Cortex of kidney (tissue), 1 donor: Measurements from ENCODE around the gene DUSP10.

Source experiments
- DNase-seq: peaks from one replicate; lab custom pipeline; 2025; lab: John Stamatoyannopoulos, UW

Gene DUSP10

DNA sequence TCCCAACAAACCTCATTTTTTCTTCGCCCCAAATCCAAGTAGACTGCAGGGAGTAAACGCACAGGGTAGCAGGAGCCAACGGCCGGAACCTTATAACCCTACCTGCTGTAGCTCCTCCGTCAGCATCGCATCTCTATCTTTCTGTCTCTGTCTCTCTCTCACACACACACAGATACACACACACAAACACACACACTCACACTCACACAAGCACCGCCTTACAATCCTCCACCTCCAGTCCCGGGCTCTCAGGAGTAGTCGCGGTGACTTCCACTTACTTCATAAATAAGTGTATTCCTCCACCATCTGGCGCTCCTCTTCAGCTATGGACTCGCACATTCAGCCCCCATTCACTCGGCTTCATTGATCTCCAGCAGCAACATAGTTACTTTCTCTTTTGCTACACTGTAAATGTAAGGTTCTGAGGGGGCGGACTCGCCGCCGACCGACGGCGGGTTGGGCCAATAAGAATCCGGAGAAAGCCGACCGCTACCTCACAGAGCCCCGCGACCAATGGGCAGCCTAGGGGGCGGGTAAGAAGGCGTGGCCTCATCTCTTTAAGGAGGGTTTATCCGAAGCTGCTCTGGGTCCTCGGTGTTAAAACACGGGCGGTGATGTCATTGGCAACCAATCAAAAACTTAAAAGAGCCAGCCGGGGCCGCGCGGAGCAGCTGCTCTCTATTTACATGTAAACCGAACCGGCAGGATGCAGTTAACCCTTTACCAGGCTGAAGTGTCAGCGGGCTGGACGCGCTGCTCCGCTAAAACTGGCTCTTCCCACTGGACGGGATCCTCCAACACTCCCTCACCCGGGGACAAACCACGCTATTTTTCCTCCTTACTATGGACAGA lies at the start of gene DUSP10:
Gene DUSP10, minus strand, starts transcription at position 387 of the 852 bp plus-strand sequence. CDS start 2,345 bp downstream, outside the sequence.
- DNase-seq, result peak; percentile 13

DNA sequence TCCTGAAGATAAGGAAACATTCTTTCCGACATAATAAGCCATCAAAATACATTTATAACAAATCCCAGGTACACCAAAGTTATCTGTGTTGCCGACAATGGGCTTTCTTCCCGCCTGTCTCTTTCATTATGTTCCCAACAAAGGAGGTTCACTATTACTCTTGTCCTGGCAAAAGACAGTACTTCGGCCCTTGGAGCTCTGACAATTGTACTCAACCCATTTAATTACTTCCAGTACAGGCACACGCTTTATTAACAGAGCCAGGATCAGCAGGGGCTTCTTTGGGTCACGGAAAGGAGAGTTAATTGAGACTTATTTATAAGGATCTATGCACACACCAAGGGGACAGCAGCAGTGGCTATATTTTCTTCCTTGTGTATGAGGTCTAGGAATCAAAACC lies 46.6 kb upstream of the DUSP10 start:
- DNase-seq, result no peak

DNA sequence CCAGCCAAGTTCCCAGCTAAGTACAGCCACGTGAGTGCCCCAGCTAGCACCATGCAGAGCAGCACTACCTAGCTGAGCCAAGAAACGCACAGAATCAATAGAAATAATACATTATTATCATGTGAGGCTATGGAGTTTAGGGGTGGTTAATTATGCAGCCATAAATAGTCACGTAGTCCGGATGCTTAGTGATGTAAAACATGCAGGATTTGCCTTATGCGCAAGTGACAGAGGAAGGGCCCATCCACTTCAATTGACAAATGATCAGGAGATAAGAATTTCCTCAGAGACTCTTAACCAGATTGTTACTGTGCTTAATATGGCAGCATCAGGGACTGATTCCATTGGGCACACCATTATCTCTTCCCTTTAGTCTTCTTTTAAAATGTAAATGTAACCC lies 44.8 kb upstream of the DUSP10 start:
- no peak for DNase-seq

DNA sequence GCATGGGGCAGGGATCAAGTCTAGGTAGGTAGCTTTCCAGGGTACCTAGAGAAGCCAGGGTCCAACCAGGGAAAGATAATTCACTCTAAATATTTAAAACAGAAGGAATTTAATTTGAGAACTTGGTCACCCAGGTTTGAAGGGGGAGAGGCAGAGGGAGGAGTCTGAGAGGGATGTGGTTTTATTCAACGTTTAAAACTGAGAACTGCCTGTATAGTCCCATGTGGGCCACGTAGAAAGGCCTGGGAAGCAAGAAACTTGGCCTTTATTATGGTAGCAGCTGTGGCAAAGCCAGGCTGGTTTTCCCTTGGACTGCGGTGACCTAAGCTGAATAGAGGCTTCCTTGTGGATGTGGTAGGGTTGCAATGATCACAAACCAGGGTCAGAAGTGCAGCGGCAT lies 42.0 kb upstream of the DUSP10 start:
- DNase-seq, result no peak

DNA sequence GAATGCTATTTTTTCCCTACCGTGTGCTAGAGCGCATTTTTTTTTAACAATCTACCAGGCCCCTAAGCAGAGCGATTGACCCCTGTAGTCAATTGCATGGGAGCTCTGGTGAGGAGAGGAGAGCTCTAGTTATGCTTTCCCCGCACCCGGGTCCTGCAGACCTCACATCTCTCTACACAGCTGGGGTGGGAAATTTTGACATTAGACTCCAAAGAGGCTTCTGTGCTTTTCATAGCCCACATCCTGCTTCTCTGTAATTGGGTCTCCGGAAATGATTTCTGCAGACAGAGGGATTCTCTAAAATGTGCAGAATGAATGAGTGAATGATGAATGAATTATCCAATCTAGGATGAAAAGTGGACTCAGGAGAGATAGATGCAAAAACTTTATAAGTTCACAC lies 41.5 kb upstream of the DUSP10 start:
- no peak for DNase-seq

DNA sequence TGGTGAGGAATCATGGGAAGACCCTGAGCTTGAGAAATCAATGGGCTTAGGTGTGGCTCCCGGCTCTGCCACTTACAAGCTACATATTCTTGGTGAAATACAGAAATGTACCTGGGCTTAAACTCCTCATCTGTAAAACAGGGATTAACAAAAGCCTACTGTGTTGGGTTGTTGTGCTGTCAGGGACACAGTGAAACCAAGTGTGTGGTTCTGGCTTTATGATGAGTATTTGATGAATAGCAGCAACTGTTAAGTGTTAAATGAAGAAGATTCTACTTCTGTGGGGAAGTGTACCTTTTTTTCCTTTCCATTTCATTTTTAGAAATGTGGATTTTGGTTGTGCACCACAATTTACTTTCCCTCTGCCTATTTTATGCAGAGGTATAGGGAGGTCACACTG lies 41.1 kb upstream of the DUSP10 start:
- no peak for DNase-seq

DNA sequence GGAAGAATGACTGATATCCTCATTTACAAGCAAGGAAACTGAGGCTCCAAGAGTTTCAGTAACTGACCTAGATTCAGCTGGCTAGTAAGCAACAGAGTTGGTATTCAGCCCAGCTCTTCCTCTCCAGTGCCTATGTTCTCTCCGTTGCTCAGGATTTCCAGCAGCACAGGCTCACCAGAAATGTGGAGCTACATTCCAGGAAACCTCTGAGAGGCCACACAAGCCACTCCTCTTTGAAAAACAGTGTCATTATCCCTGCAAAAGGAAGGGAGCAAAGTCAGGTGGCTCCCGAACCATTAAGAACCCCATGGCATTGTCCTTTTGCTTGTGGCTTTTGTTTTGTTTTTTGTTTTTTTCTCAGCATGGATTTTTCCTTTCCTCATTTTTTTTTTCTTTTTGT lies 40.6 kb upstream of the DUSP10 start:
- DNase-seq, result no peak

DNA sequence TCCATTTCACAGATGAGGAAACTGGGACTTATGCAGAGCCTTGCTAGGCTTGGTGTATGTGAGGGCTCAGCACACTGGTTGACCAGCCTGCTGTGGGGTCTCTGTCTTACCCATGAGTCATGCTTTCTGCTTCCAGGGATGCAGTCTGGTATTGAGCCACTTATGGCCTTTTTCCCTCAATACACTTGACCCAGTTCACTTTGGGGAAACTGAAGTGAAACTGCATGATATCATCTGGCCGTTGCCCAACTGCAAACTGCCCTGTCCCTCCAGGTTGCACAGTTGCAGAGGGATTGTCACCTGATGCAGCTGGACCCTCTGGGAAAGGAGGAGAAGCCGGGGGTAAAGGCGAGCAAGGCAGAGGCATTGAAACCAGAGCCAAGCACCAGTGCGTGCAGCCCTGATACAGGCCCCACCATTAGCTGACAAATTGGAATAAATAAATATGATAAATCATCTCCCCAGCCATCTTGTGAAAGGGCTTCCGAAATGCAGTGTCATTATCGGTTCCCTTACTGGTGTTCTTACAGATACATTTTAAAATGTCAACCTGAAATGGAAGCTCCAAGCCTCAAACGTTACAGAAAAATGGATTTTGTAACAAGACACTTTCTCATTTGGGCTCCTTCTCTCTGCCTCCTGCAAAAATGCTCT lies 39.3 kb upstream of the DUSP10 start:
- no peak for DNase-seq

DNA sequence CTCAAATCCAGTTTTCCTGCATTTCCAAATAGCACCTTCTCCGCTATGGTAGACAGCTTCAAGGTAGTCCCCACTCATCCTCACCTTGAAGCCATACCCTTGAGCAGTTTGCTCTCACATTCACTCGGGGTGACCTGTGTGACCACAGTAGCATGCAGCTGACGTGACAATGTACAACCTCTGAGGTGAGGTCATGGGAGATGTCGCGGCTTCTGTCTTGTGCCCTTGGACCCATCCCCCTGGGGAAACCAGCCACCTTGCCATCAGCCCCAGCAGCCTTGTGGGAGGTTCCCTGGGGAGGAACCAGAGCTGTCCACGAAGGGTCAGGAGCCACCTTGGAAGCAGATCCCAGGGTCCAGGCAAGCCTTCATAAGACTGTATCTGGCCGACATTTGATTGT lies 38.3 kb upstream of the DUSP10 start:
- no peak for DNase-seq

DNA sequence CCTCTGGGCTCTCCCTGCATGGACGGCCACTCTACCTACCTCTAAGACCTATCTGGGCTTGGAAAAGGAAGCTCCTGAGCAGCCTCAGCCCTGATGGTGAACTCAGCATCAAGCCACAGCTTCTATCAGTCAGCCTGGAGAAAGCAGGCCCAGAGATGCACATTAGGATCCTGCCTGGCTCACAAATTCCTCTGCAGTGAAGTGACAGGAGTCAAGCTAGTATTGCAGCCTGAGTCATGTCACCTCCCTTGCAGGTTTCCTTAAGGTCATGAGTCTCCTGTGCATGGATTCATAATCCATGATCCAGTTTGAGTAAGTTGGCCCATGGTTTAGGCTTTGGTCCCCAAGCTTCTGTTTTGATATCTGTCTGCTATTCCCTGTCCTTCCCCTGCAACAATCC lies 37.9 kb upstream of the DUSP10 start:
- DNase-seq, result no peak

DNA sequence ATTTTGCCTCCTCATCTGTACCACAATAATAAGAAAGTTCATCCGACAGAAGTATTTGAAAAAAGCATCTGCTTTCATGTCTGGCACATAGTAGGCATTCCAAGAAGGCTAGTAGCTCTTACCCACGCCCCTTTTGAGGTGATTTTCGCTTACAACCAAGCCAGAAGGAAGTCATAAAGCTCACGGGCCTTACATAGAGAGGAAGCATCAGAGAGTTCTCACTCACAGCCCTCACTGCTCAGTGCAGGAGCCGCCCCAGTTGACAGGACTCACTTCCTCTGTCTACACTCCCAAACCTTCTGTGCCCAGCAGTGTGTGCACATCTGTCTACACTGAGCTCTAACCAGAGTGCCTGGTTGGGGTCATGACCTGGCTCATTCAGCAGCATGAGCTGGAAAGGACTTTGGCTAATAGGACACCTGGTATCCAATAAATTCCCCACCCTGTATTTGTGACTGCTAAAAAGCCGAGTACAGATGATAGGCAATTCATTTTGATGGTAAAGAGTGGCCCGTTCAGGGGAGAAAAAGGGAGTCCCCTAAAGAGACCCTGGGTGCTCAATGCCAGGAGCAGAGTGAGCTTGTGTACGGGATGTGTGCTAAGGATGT lies 36.8 kb upstream of the DUSP10 start:
- no peak for DNase-seq

DNA sequence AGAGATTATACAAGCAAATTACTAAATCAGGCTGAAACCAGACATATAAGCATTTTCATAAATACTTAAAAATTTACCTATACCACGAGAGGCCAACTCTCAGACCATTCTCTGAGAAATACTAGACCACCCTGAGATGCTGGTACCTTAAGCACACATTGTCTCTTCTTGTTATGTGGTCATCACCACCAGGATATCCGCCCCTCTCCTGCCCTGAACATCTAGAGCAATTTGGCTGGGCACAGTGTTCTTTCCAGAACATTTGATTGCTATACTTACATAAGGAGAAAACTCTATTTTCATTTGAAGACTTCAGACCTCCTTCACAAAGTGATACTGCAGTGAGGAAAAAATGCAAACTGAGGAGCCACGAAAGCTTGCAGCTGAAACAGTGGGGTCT lies 36.2 kb upstream of the DUSP10 start:
- no peak for DNase-seq

DNA sequence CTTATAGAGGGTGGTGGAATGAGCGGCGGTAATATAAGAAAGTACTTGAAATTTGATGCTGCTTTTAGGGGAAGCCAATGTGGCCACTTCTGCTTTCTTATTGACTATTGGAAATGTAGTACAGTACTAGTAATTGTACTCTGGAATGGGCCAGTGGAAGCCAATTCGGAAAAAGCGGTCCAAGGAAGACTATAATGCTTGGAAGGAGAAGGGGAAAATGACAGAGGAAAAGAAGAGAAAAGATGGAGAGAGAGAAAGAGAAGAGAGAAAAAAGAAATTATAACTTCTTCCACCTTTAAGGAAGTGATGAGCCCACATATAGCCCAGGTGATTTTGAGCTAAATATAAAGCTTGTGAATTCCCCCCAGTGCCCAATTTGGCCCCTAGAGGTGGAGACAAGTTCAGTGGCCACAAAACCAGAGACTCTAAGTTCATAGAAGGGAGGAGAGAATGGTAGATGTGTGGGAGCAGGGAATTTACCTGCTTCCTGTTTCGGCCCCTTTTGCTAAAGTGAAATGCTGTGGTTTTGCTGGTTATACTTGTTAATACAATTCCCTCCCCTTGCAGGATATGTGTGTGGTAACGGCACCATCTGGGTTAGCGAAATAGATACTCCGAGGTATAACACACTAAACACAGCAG lies 35.7 kb upstream of the DUSP10 start:
- DNase-seq, result no peak

DNA sequence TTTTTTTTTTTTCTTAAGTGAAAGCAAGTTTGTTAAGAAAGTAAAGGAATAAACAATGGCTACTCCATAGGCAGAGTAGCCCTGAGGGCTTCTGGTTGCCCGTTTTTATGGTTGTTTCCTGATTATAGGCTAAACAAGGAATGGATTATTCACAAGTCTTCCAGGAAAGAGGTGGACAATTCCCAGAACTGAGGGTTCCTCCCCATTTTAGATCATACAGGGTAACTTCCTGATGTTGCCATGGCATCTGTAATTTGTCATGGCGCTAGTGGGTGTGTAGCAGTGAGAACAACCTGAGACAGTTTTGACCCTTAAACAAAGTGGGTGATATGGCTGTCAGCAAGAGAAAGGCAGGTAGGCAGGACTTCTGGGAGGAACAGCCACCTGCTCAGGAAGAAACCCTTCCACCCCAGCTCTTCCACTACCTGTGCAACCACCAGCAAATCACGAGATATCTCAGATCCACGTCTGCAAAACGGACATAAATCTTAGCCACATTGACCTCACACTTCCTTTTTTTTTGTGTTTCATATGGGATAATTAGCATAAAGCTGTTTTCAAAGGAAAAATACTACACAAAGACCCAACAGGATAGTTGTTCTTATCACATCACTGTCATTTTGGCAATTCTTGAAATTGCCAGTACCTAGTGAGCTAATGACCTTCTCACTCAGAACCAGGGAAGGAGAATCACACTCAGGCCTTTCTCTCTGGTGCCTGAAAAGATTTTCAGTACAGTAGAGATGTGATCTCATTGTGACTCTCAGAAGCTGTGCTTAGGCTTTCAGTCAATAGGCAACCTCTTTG lies 34.8 kb upstream of the DUSP10 start:
- DNase-seq, result no peak

DNA sequence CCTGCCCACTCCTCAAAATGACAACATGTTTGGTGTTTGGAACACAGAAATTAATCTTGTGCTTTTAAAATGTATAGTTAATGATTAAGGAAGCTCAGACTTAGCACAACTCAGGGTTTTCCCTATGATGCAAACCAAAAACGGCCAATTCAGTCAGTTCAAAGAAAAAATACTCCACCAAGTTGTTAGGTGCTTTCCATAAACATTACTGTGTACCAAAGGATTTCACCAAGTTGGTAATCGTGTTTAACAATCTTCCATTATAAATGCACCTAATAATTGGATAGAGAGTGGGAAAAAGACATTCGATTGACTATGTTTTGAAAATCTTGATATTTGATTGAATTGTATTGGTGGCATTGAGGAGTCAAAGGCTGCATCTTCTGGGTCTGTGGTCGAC lies 33.3 kb upstream of the DUSP10 start:
- no peak for DNase-seq

DNA sequence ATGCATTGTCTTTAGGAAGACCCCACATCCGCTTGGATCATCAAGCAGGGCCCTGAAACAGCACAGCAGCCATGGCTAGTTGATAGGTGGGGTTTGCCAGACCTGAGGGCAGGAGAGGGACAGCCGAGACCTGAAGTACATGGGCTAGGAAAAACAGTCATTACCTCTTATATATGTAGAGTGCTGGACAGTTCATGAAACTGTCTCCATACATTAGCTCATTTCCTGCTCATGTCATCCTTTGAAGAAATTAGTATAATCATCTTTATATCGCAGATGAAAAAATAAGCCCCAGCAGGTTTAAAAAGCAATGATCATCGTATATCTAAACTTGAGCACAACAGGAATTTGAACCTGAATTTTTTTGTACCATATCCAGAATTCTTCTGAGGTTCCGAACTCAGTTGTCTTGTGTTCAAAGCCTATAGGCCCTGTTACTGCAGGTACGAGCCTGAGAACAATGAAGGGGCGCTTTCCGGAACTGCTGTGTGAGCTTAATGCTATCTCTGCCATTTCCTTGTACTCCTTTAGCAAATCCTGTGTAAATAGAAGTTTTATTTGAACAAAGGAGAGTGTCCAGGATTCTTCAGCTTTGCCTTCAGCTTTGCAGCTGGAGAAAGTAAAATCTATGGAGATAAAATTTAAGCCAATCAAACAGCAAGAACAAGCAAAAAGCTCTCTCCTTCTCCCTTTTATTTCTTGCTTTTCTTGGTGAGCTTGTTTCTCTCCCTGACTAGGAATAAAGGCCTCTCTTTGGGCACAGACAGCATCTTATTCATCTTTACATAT lies 32.4 kb upstream of the DUSP10 start:
- no peak for DNase-seq

DNA sequence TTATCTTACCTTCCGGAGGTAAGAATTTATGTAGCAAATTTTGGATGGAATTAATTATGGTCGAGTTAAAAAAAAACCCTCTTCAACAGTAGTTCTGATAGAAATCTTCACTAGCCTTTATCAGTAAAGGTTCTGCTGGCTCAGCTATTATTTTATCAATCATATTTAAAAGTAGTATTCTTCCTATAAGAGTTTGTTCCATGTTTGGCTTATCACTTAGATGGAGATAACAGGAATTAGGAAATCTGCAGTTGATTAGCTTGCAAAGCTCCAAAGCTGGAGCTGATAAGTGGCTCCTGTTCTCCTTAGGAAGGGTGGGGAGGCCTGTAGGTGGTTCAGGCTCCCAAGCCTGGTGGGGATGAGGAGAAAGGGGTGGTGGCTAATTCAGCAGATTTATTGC lies 31.5 kb upstream of the DUSP10 start:
- no peak for DNase-seq

DNA sequence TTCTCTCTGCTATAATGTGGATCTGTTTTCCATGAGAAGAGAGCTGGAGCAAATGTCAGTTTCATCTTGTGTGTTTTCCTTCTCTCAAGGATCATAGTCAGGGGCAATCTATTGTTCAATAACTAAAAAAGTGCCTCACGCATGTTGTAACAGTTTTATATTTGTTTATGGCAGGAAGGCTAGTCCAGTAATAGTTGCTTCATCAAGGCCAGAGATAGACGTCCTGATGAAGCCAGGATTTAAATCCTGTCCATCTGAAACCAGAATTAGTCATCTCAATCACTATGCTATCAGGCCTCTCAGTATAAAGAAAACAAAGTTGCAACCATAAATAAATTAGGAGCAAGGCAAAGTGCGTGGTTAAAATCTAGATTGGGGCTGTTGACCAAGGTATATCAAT lies 30.2 kb upstream of the DUSP10 start:
- DNase-seq, result no peak

DNA sequence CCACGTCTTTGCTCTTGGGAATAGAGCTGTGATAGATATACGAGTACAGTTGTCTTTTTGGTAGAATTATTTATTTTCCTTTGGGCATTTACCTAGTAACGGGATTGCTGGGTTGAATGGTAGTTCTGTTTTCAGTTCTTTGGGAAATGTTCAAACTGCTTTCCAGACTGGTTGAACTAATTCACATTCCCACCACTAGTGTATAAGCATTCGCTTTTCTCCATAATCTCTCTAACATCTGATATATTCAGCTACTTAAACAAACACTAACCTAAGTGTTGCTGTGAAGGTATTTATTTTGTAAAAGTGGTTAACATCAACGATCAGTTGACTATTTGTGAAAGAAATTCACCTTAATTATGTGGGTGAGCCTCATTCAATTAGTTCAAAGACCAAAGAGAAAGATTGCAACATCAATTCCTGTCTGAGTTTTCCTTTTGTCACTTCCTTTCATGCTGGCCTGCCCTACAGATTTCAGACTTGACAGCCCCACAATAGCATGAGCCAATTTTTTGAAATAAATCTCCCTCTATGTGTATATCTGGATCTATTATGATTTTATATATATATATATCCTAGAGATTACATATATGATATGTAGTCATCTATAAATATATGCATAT lies 26.7 kb upstream of the DUSP10 start:
- no peak for DNase-seq

DNA sequence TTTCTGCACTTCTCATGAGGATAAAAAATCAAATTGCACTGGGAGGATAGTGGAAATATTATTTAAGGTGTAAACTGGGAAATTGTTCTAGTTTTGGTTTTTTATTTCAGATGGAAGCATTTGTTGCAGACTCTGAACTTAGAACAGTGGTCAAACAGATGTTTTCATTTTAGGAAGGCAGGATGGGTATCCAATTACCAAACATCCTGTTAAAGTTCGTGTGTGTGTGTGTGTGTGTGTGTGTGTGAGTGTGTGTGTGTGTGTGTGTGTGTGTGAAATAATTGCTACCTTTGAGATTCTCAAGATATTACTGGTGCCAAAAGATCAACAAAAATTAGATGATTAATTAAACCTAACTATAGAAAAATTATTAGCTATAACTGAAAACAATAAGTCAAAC lies 24.3 kb upstream of the DUSP10 start:
- DNase-seq, result no peak

DNA sequence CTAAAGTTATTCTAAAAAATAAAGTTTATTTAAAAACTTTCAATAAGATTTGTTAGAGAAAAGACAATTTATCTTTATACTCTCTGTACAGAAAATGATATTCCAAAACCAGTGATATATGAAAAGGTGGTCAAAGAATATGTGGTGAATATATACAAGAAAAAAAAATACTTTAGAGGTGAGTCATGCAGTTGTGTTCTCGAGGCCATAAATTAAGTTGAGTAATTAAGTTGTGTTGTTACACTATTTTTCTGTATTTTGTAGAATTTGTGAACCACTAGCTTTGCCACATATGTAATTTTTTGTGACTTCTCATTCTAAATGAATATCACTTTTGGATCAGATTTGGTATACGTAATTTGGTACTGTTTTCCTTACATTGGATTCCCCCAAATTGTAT lies 23.6 kb upstream of the DUSP10 start:
- no peak for DNase-seq
